Osteocyte (in vitro differentiated cells): ENCODE results near the gene UGT1A5. TPM values are rescaled to one million over a fixed set of nuclear protein-coding genes. Genes with fewer than 3 reads are reported as not detected.

Source experiments
- DNase-seq: peaks from one replicate; pipeline ENCODE4 v3.0.0; 2021; ENCODE audit warnings: mixed read lengths; ENCODE audit not compliant: unreplicated experiment; ENCODE audit errors: extremely low spot score
- H3K27ac Mint-ChIP-seq: one replicate; pipeline ENCODE4 v1.8.0; 2021; ENCODE audit warnings: mild to moderate bottlenecking, mixed read lengths; ENCODE audit not compliant: unreplicated experiment
- H3K27me3 Mint-ChIP-seq: one replicate; pipeline ENCODE4 v1.8.0; 2021; ENCODE audit warnings: mixed read lengths; ENCODE audit not compliant: unreplicated experiment
- H3K36me3 Mint-ChIP-seq: one replicate; pipeline ENCODE4 v1.8.0; 2021; ENCODE audit warnings: mixed read lengths; ENCODE audit not compliant: unreplicated experiment
- H3K4me1 Mint-ChIP-seq: one replicate; pipeline ENCODE4 v1.8.0; 2021; ENCODE audit warnings: mixed read lengths; ENCODE audit not compliant: unreplicated experiment
- H3K4me3 Mint-ChIP-seq: one replicate; pipeline ENCODE4 v1.8.0; 2021; ENCODE audit warnings: mild to moderate bottlenecking, moderate library complexity, mixed read lengths; ENCODE audit not compliant: unreplicated experiment
- H3K9me3 Mint-ChIP-seq: one replicate; pipeline ENCODE4 v1.8.0; 2021; ENCODE audit warnings: mixed read lengths; ENCODE audit not compliant: unreplicated experiment
- total RNA-seq: library from RNA; stranded (reverse); gene quantifications from 2 replicates; pipeline ENCODE4 v1.2.1, GENCODE V29; 2021
- TF ChIP-seq, protein P1 (sequence below): fragments of 200-600 bp; sonication (generic); IDR thresholded peaks from 2 replicates; pipeline ENCODE4 v1.5.0; 2021; ENCODE audit warnings: antibody characterized with exemption, mild to moderate bottlenecking, moderate library complexity

Gene UGT1A5
- total RNA-seq, 1 donor from 2014 or later: not detected

DNA sequence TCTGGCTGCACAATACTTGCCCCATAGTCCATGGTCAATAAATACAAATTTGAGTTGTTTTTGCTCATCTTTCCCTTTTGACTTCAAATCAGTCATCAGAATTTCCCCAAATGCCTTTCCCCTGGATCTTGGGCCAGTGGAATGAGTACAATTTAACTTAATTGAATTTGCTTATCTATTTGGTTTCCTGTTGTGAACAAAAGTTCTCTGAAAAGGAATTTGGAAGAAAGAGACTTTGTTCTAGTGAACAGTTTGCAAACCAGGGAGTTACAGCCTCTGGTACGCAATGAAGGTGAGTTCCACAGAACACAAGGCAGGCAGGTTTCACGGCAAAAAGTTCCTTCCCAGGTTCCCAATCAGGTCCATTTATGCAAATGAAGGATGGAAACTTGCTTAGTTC, 46.1 kb downstream of the UGT1A5 start:
- Mint-ChIP-seq H3K4me3 (no peak overlapping the region), H3K4me1 (no peaks in the 10 kb centered on the region), H3K36me3 (no peaks in the 10 kb centered on the region), H3K27me3 (peaks cover 18% of the 10 kb centered on the region), H3K9me3 (no peaks in the 10 kb centered on the region), H3K27ac (no peak overlapping the region)
- DNase-seq: no peak
- TF ChIP-seq, protein P1, sequence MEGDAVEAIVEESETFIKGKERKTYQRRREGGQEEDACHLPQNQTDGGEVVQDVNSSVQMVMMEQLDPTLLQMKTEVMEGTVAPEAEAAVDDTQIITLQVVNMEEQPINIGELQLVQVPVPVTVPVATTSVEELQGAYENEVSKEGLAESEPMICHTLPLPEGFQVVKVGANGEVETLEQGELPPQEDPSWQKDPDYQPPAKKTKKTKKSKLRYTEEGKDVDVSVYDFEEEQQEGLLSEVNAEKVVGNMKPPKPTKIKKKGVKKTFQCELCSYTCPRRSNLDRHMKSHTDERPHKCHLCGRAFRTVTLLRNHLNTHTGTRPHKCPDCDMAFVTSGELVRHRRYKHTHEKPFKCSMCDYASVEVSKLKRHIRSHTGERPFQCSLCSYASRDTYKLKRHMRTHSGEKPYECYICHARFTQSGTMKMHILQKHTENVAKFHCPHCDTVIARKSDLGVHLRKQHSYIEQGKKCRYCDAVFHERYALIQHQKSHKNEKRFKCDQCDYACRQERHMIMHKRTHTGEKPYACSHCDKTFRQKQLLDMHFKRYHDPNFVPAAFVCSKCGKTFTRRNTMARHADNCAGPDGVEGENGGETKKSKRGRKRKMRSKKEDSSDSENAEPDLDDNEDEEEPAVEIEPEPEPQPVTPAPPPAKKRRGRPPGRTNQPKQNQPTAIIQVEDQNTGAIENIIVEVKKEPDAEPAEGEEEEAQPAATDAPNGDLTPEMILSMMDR: no peak

GRCh38 chr2:233760043-233760442, 47.3 kb downstream of the UGT1A5 start, which contains the start of gene UGT1A1:
TSS of gene UGT1A1 (plus strand) at chr2:233760270. CDS start at chr2:233760288, 18 bp downstream.
- no peaks in the 10 kb centered on the region for H3K9me3 Mint-ChIP-seq
- peaks cover 5% of the 10 kb centered on the region for H3K4me1 Mint-ChIP-seq
- H3K27me3 Mint-ChIP-seq: peaks cover 17% of the 10 kb centered on the region
- no peak within 1 kb of the TSS for H3K27ac Mint-ChIP-seq
- no peaks in the 10 kb centered on the region for H3K36me3 Mint-ChIP-seq
- no peak for DNase-seq
- TF ChIP-seq, protein P1: no peak
- no peak within 1 kb of the TSS for H3K4me3 Mint-ChIP-seq

GRCh38 chr2:233761040-233761769, 48.5 kb downstream of the UGT1A5 start:
- no peak for DNase-seq
- peaks cover 17% of the 10 kb centered on the region for H3K27me3 Mint-ChIP-seq
- peaks cover 5% of the 10 kb centered on the region for H3K4me1 Mint-ChIP-seq
- no peak overlapping the region for H3K27ac Mint-ChIP-seq
- no peaks in the 10 kb centered on the region for H3K36me3 Mint-ChIP-seq
- no peak overlapping the region for H3K4me3 Mint-ChIP-seq
- H3K9me3 Mint-ChIP-seq: no peaks in the 10 kb centered on the region
- TF ChIP-seq, protein P1: no peak

- Mint-ChIP-seq H3K4me3 (no peak overlapping the region), H3K27ac (no peak overlapping the region), H3K9me3 (no peaks in the 10 kb centered on the region), H3K27me3 (peaks cover 32% of the 10 kb centered on the region), H3K36me3 (no peaks in the 10 kb centered on the region), H3K4me1 (peaks cover 5% of the 10 kb centered on the region)
- no peak for DNase-seq
- TF ChIP-seq, protein P1: no peak
These were observed 51.6 kb downstream of the UGT1A5 start for GRCh38 chr2:233764264-233764663.

DNA sequence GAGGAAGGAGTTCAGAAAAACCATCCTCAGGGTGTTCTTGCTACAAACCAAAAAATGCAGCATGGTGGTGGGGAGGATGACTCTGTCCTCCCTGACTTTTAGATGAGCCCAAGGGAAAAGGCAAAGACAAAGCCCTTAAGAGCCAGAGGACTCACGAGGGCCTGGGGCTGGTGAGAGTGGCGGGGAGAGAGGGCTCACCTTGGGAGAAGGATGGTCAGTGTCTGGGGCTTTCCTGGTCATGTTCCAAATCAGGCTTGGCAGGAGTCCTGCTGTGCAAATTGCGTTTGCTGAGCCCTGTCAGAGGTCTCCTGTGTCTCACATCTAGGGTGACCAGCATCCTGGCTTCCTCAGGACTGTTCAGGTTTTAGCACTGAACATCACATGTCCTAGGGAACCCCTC, 52.1 kb downstream of the UGT1A5 start:
- Mint-ChIP-seq H3K27ac (no peak overlapping the region), H3K4me1 (peaks cover 5% of the 10 kb centered on the region), H3K9me3 (no peaks in the 10 kb centered on the region), H3K27me3 (peaks cover 34% of the 10 kb centered on the region), H3K4me3 (no peak overlapping the region), H3K36me3 (no peaks in the 10 kb centered on the region)
- no peak for DNase-seq
- TF ChIP-seq, protein P1: no peak
